Fibroblast of pulmonary artery (primary cell): ENCODE results near the gene DEPP1.

ENCODE experiments used
- DNase-seq: peaks from one replicate; pipeline ENCODE4 v3.0.0-alpha.2; 2010; ENCODE audit warnings: low read depth
- H3K4me3 ChIP-seq: replicated peaks from 2 replicates; pipeline ENCODE4 v1.5.1; 2011; ENCODE audit warnings: low read depth, mild to moderate bottlenecking, control low read depth, low read length, moderate library complexity
- TF ChIP-seq, protein P1 (sequence below): IDR thresholded peaks from 2 replicates; pipeline ENCODE4 v1.5.1; 2011; ENCODE audit warnings: mild to moderate bottlenecking, control low read depth, low read length, inconsistent platforms; ENCODE audit errors: missing control alignments

Gene DEPP1

GRCh38 chr10:44973323-44974081 lies 5.1 kb downstream of the DEPP1 start:
- TF ChIP-seq, protein P1, sequence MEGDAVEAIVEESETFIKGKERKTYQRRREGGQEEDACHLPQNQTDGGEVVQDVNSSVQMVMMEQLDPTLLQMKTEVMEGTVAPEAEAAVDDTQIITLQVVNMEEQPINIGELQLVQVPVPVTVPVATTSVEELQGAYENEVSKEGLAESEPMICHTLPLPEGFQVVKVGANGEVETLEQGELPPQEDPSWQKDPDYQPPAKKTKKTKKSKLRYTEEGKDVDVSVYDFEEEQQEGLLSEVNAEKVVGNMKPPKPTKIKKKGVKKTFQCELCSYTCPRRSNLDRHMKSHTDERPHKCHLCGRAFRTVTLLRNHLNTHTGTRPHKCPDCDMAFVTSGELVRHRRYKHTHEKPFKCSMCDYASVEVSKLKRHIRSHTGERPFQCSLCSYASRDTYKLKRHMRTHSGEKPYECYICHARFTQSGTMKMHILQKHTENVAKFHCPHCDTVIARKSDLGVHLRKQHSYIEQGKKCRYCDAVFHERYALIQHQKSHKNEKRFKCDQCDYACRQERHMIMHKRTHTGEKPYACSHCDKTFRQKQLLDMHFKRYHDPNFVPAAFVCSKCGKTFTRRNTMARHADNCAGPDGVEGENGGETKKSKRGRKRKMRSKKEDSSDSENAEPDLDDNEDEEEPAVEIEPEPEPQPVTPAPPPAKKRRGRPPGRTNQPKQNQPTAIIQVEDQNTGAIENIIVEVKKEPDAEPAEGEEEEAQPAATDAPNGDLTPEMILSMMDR = no peak
- no peak for DNase-seq
- no peak overlapping the region for H3K4me3 ChIP-seq

GRCh38 chr10:44972874-44973306 lies 5.7 kb downstream of the DEPP1 start:
- H3K4me3 ChIP-seq = no peak overlapping the region
- TF ChIP-seq, protein P1 = no peak
- DNase-seq = no peak

DNA sequence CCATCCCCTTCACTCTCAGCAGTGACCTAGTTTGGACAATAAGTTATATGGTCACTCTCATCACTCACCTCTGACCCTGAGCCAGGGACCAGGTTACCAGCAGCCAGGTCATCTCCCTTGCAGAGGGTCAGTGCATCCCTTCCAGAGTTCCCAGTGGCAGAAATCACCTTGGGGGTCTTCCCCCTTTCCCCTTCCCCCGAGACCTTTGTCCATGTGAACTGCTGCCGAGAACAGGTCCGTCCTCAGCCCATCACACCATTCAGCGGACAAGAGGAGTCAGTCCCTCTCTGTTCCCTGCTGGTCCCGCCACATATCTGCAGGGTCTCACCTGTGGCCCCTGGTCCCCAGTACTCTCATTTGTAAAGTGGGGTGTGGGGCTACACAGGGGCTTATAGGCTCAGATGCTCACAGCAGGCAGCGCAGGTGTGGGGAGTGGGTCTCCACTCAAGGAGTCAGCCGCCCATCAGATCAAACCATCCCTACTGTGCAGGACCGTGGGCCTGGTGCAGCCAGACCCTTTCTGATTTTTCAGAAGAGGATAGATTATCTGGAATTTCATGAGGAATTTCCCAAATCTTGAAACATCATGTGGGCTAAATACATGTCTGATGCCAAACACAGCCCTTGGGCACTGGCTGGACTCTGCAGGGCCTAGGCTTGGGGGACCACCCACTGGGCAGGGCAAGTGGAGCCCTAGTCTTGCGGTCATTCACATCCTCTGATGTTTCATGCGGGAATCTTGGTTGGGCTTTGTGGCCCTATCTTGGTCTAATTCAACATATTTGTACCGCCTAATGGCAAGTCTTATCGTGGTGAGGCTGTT lies 6.5 kb downstream of the DEPP1 start:
- TF ChIP-seq, protein P1 = no peak
- no peak overlapping the region for H3K4me3 ChIP-seq
- no peak for DNase-seq

DNA sequence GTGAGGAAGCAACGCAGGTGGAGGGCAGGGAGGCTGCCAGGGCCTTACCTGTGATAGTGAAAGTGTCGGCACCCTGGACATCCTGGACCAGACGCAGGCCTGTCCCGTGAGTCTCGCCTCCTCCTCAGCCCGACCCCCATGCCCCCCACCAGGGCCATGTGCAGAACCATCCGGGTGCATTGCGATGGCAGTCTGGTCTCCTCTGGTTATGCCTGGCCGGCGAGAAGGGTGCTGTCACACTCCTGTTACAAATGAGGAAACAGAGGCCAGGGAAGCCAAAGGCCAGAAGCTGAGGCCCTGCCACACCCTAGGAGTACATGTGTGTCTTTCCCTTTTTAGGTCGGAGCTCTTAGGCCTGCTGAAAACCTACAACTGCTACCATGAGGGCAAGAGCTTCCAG lies 7.2 kb downstream of the DEPP1 start:
- DNase-seq = no peak
- TF ChIP-seq, protein P1 = no peak
- no peak overlapping the region for H3K4me3 ChIP-seq

DNA sequence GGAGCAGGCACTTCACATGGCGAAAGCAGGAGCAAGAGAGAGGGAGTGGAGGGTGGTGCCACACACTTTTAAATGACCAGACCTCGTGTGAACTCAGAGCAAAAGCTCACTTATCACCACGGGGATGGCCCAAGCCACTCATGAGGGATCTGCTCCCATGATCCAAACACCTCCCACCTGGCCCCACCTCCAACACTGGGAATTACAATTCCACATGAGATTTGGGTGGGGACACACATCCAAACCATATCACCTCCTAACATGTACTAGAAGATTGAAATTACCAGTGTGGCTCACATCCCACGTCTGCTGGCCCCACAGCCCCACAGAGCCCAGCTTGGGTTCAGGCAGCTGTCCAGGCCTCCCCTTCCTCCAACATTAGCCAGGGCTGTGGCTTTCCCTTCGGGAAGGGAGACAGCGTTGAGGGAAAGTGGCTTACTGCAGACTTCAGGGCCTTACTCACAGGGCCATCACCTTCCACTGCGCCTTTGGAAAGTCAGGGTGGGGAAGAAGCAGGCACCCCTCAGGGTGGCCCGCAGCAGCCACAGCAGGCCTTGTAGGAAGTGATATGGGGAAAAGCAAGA lies 7.7 kb downstream of the DEPP1 start:
- DNase-seq = no peak
- no peak overlapping the region for H3K4me3 ChIP-seq
- TF ChIP-seq, protein P1 = no peak

DNA sequence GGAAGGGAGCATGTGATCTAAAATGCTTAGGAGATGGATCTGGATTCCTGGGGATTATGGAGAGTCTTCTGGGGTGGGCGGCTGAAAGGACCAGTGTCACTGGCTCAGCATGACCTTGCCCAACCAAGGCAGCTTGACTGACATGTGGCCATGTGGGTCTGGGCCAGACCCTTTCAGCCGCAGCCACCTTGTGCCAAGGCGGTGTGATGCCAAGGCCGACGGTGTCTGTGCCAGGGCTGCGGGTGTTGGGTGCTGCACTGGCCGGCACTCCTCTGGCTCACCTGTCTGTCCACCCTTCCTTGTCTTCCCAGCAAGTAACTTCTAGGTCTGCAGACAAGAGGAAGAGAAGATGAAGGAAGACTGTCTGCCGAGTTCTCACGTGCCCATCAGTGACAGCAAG lies 8.8 kb downstream of the DEPP1 start:
- TF ChIP-seq, protein P1 = no peak
- no peak overlapping the region for H3K4me3 ChIP-seq
- no peak for DNase-seq
